Mesothelial cell of epicardium (in vitro differentiated cells): ENCODE data around the gene PIK3IP1. TPM values are rescaled to one million over a fixed set of nuclear protein-coding genes. Genes with fewer than 3 reads are reported as not detected.

Source experiments
- DNase-seq, 2 experiments: peaks; one replicate each; pipeline ENCODE4 v3.0.0; 2021; ENCODE audit warnings: low spot score in 2 of 2; ENCODE audit not compliant: unreplicated experiment in 2 of 2
- H3K27ac Mint-ChIP-seq: 2 replicates; pipeline ENCODE4 v1.8.0; 2021; ENCODE audit warnings: mixed read lengths
- H3K27me3 Mint-ChIP-seq: 2 replicates; pipeline ENCODE4 v1.8.0; 2021; ENCODE audit warnings: low read depth, mixed read lengths
- H3K36me3 Mint-ChIP-seq: 2 replicates; pipeline ENCODE4 v1.8.0; 2021; ENCODE audit warnings: mixed read lengths
- H3K4me1 Mint-ChIP-seq: 2 replicates; pipeline ENCODE4 v1.8.0; 2021; ENCODE audit warnings: mixed read lengths
- H3K4me3 Mint-ChIP-seq: 2 replicates; pipeline ENCODE4 v1.8.0; 2021; ENCODE audit warnings: mild to moderate bottlenecking, moderate library complexity, mixed read lengths
- H3K9me3 Mint-ChIP-seq: 2 replicates; pipeline ENCODE4 v1.8.0; 2021; ENCODE audit warnings: mixed read lengths
- total RNA-seq: library from RNA; stranded (reverse); gene quantifications from 3 replicates; pipeline ENCODE4 v1.2.1, GENCODE V29; 2021
- TF ChIP-seq, protein P1 (sequence below): fragments of 200-600 bp; sonication (generic); IDR thresholded peaks from one replicate; pipeline ENCODE4 v1.5.0; 2021; ENCODE audit warnings: antibody characterized with exemption; ENCODE audit not compliant: unreplicated experiment

The PIK3IP1 gene
- total RNA-seq, 1 donor from 2014 or later: 19.1 TPM

DNA sequence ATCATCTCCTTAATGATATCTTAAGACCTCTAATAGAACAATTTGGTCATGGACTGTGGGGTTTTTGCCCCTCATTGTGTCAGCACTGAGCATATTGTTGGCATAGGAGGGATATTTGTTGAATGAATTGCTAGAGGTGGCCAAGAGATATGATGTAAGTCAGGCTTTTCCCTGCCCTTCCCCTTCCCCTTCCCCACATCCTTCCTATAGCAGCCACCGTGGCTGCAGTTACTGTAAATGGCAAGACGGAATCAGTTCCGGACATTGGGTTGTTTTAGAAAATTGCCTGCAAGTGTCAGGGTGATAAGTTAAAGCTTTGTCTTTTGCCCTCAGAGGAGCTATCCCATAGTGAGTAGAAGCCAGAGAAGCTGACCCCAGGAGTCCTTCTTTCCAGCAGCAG lies 57.2 kb downstream of the PIK3IP1 start:
- Mint-ChIP-seq H3K36me3 (peaks cover 3% of the 10 kb centered on the region), H3K4me1 (peaks cover 6% of the 10 kb centered on the region), H3K9me3 (no peaks in the 10 kb centered on the region), H3K4me3 (no peak overlapping the region), H3K27me3 (no peaks in the 10 kb centered on the region), H3K27ac (no peak overlapping the region)
- no peak for DNase-seq
- TF ChIP-seq, protein P1, sequence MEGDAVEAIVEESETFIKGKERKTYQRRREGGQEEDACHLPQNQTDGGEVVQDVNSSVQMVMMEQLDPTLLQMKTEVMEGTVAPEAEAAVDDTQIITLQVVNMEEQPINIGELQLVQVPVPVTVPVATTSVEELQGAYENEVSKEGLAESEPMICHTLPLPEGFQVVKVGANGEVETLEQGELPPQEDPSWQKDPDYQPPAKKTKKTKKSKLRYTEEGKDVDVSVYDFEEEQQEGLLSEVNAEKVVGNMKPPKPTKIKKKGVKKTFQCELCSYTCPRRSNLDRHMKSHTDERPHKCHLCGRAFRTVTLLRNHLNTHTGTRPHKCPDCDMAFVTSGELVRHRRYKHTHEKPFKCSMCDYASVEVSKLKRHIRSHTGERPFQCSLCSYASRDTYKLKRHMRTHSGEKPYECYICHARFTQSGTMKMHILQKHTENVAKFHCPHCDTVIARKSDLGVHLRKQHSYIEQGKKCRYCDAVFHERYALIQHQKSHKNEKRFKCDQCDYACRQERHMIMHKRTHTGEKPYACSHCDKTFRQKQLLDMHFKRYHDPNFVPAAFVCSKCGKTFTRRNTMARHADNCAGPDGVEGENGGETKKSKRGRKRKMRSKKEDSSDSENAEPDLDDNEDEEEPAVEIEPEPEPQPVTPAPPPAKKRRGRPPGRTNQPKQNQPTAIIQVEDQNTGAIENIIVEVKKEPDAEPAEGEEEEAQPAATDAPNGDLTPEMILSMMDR: no peak

DNA sequence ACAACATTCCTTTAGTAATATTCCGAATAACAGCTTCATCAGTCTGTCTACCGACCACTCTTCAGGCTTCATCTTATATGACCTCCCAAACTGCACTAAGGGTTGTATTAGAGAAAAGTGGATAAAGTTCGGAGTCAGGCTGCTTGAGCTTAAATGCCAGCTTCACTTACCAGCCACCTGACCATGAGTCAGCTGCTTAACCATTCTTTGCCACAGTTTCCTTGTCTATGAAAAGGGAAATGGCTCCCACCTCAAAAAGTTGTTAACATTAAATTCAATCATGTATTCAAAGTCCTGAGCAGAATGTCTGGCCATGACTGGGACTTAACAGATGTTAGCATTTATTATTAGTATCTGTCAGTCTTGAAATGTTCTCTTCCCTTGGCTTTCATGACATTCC lies 59.3 kb downstream of the PIK3IP1 start:
- Mint-ChIP-seq H3K27ac (no peak overlapping the region), H3K36me3 (peaks cover 3% of the 10 kb centered on the region), H3K4me1 (peaks cover 6% of the 10 kb centered on the region), H3K27me3 (no peaks in the 10 kb centered on the region), H3K9me3 (no peaks in the 10 kb centered on the region), H3K4me3 (no peak overlapping the region)
- DNase-seq: no peak
- TF ChIP-seq, protein P1: no peak

Other genes starting within 250 kb of the PIK3IP1 start
- 67.0 to 72.7 TPM (median 72.2 TPM) in 3 replicates for gene SMTN, start 211.2 kb downstream of the PIK3IP1 start, total RNA-seq
- 38.8 to 40.9 TPM (median 39.7 TPM) in 3 replicates for gene SELENOM, start 184.9 kb downstream of the PIK3IP1 start, total RNA-seq
- gene INPP5J, start 169.5 kb downstream of the PIK3IP1 start, total RNA-seq: 8.6 to 10.8 TPM (median 9.3 TPM) in 3 replicates
- gene PLA2G3, start 152.0 kb downstream of the PIK3IP1 start, total RNA-seq: 0.11 to 0.29 TPM (median 0.20 TPM) in 3 replicates
- 27.4 to 28.6 TPM (median 27.8 TPM) in 3 replicates for gene RNF185, start 132.3 kb downstream of the PIK3IP1 start, total RNA-seq
- gene LIMK2, start 80.2 kb downstream of the PIK3IP1 start, total RNA-seq: 109 to 121 TPM (median 117 TPM) in 3 replicates
- 70.9 to 73.6 TPM (median 71.7 TPM) in 3 replicates for gene PATZ1, start 53.9 kb upstream of the PIK3IP1 start, total RNA-seq
- gene DRG1, start 107.1 kb upstream of the PIK3IP1 start, total RNA-seq: 57.8 to 62.9 TPM (median 59.1 TPM) in 3 replicates
- gene EIF4ENIF1, start 197.4 kb upstream of the PIK3IP1 start, total RNA-seq: 41.0 to 44.4 TPM (median 44.1 TPM) in 3 replicates
- 38.7 to 46.1 TPM (median 45.7 TPM) in 3 replicates for gene SFI1, start 204.0 kb upstream of the PIK3IP1 start, total RNA-seq